AG04450 (cell line): ENCODE results near the gene CDK6. TPM values are rescaled to one million over a fixed set of nuclear protein-coding genes. Genes with fewer than 3 reads are reported as not detected.

Experiments used
- CTCF ChIA-PET: fragments of 300-600, 350-600 bp; formaldehyde crosslinking; extraction: SDS; loops from one replicate; lab custom pipeline; 2022; ENCODE audit warnings: antibody characterized with exemption, inconsistent platforms; lab: Charles Lee
- POLR2A ChIA-PET: fragments of 350-600 bp; formaldehyde crosslinking; extraction: SDS; loops from one replicate; lab custom pipeline; 2021; ENCODE audit warnings: antibody characterized with exemption, inconsistent platforms; lab: Yijun Ruan, JAX
- DNase-seq: peaks from one replicate; pipeline ENCODE4 v3.0.0-alpha.2; 2011; ENCODE audit warnings: low read depth, low spot score
- H3K27ac ChIP-seq: one replicate; pipeline ENCODE4 v1.5.1; 2012; ENCODE audit warnings: low read depth, low read length, control low read depth
- H3K27me3 ChIP-seq: one replicate; pipeline ENCODE4 v1.6.0; 2012; ENCODE audit warnings: low read length; ENCODE audit not compliant: control insufficient read depth, insufficient read depth
- H3K4me3 ChIP-seq: 2 replicates; pipeline ENCODE4 v1.5.1; 2011; ENCODE audit warnings: mild to moderate bottlenecking, low read depth, low read length, control low read depth
- H3K9me3 ChIP-seq: 2 replicates; pipeline ENCODE4 v1.5.1; 2012; ENCODE audit warnings: low read length; ENCODE audit not compliant: control insufficient read depth, insufficient read depth
- CTCF ChIP-seq: IDR thresholded peaks from 2 replicates; pipeline ENCODE4 v1.5.1; 2011; ENCODE audit warnings: low read depth, low read length, control low read depth, inconsistent platforms
- polyA plus RNA-seq: library from polyadenylated mRNA; depleted of rRNA; stranded (reverse); fragments of >200 nt; gene quantifications from 2 replicates; pipeline ENCODE4 v1.2.3, GENCODE V29; 2011

Gene CDK6
- polyA plus RNA-seq, 1 experiment, result 40.6 TPM

GRCh38 chr7:92809397-92809759, 27.0 kb downstream of the CDK6 start:
- Histone ChIP-seq H3K4me3 (peak overlapping the region; percentile 8; the same call in 1 of the 2 replicates), H3K9me3 (no peaks in the 10 kb centered on the region), H3K27ac (peak overlapping the region; percentile 84), H3K27me3 (no peaks in the 10 kb centered on the region)
- ChIA-PET CTCF (interaction anchor here (0.9 kb wide), 1 partner anchor 99 kb away, joined by 3 read pairs; no protein-coding TSS in a partner anchor), POLR2A (interaction anchor here (0.7 kb wide), 1 partner anchor 44 kb away, joined by 5 read pairs; no protein-coding TSS in a partner anchor)
- no peak for DNase-seq
- TF ChIP-seq CTCF, result no peak

GRCh38 chr7:92808635-92809034, 27.7 kb downstream of the CDK6 start:
- TF ChIP-seq CTCF, result no peak
- DNase-seq, result no peak
- ChIA-PET POLR2A (no interaction called here), CTCF (interaction anchor here (0.6 kb wide), 2 partner anchors 37 to 114 kb away, joined by 3 read pairs; no protein-coding TSS in a partner anchor)
- Histone ChIP-seq H3K27ac (no peak overlapping the region), H3K4me3 (no peak overlapping the region), H3K9me3 (no peaks in the 10 kb centered on the region), H3K27me3 (no peaks in the 10 kb centered on the region)

GRCh38 chr7:92808006-92808405, 28.4 kb downstream of the CDK6 start:
- no peak overlapping the region for H3K27ac ChIP-seq
- no peak for DNase-seq
- H3K4me3 ChIP-seq, result no peak overlapping the region
- CTCF ChIA-PET, result no interaction called here
- POLR2A ChIA-PET, result no interaction called here
- no peaks in the 10 kb centered on the region for H3K27me3 ChIP-seq
- no peaks in the 10 kb centered on the region for H3K9me3 ChIP-seq
- TF ChIP-seq CTCF, result no peak

GRCh38 chr7:92806496-92806895, 29.9 kb downstream of the CDK6 start:
- Histone ChIP-seq H3K9me3 (no peaks in the 10 kb centered on the region), H3K27ac (no peak overlapping the region), H3K4me3 (no peak overlapping the region), H3K27me3 (no peaks in the 10 kb centered on the region)
- no peak for DNase-seq
- ChIA-PET POLR2A (no interaction called here), CTCF (no interaction called here)
- no peak for TF ChIP-seq CTCF

- H3K27me3 ChIP-seq, result no peaks in the 10 kb centered on the region
- H3K4me3 ChIP-seq, result no peak overlapping the region
- TF ChIP-seq CTCF, result no peak
- DNase-seq, result no peak
- ChIA-PET POLR2A (no interaction called here), CTCF (no interaction called here)
- H3K9me3 ChIP-seq, result no peaks in the 10 kb centered on the region
- no peak overlapping the region for H3K27ac ChIP-seq
Measured at GRCh38 chr7:92802406-92802805, 34.0 kb downstream of the CDK6 start.
